Stimulated activated CD4-positive, alpha-beta T cell treated with anti-CD3 and anti-CD28 coated beads, TNF-alpha, amount 100 ng/mL, for 24 hours (primary cell): ENCODE data around the gene TRIM37.
"Not testable (repeated sequence)": the region's sequence is repeated elsewhere in the genome, so short reads cannot be mapped to it uniquely, and the experiment has no call there.

Experiments
- DNase-seq, 3 experiments: peaks; one replicate each; pipeline ENCODE4 v3.0.0-alpha.2; 2020; ENCODE audit warnings: low read depth in 3 of 3

Gene TRIM37, protein sequence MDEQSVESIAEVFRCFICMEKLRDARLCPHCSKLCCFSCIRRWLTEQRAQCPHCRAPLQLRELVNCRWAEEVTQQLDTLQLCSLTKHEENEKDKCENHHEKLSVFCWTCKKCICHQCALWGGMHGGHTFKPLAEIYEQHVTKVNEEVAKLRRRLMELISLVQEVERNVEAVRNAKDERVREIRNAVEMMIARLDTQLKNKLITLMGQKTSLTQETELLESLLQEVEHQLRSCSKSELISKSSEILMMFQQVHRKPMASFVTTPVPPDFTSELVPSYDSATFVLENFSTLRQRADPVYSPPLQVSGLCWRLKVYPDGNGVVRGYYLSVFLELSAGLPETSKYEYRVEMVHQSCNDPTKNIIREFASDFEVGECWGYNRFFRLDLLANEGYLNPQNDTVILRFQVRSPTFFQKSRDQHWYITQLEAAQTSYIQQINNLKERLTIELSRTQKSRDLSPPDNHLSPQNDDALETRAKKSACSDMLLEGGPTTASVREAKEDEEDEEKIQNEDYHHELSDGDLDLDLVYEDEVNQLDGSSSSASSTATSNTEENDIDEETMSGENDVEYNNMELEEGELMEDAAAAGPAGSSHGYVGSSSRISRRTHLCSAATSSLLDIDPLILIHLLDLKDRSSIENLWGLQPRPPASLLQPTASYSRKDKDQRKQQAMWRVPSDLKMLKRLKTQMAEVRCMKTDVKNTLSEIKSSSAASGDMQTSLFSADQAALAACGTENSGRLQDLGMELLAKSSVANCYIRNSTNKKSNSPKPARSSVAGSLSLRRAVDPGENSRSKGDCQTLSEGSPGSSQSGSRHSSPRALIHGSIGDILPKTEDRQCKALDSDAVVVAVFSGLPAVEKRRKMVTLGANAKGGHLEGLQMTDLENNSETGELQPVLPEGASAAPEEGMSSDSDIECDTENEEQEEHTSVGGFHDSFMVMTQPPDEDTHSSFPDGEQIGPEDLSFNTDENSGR

DNA sequence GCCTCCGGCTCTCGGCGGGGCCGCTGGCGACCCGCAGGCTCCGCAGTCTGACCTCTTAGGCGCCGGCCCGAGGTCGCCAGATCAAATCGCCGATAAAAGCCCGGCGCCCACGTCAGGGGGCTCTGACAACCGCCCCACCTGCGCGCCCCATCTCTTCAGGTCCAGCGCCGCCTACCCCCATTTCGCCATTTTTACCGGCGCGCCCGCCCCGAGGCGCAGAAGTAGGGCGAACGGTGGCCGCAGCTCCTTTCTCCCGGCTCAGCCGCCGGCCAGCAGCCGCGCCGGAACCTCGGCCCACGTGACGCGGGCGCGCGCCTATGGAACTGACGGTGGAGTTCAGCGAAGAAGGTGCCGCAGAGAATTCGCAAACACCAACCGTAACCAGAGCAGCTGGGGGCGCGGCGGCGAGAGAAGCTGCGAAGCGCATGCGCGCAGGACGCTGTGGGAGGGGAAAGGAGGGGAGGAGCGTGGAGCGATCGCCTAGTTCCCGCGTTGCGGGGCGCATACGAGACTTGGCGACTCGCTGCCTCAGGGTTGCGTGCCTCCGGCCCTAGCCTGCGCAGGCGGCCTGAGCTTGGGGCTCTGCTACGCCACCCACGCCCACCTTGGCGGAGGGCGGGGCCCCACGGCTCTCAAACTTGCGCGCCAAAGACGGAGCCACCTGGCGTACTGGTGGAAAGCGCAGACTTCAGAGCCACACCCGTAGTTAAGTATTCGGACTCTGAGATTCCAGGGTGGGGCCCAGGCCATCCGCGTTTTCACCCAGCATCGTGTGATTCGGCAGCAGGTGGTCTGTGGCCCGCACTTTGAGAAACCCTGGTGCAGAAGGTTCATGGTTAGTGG lies at the start of gene TRIM37:
Gene TRIM37, minus strand, starts transcription at position 418 of the 843 bp plus-strand sequence. CDS start 419 bp downstream, outside the sequence.
- peak; percentile 97 to 98 (median 98) for DNase-seq

DNA sequence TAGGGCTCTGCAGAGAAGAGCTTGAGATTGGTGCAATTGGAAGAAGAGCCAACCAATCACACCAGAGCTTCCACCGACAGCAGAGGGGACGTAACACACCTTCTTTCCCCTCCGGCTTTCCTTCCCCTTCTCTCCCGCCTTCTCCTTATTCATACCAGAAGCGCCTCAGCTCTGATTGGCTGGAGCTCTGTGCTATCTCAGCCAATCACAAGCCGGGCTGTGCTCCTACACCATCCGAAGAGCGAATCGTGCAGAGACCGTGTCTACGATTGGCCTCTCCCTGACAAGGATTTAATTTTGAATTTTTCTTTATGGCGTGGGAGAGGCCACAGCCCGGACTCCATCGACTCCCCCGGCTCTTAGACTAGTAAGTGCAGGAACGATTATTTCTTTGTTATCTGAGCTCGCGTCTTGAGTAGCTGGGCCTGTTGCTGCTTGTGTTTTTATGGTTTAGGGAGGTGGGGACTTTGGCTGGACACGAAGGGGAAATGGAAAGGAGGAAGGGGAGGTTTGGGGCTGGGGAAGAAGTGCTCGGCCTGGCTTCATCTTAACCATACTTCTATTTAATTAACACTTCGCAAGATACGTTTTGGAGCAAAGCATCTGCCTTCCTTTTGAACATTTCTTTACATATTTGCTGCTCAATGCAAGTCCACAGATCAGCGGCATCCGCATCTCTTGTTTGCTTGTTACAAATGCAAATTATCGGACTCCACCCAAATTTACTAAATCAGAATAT lies 48.9 kb upstream of the TRIM37 start, which contains the start of gene PRR11:
Gene PRR11, plus strand, starts transcription at position 308 of the 739 bp plus-strand sequence. CDS start 14,007 bp downstream, outside the sequence.
- peak; percentile 74 to 87 (median 86) for DNase-seq

DNA sequence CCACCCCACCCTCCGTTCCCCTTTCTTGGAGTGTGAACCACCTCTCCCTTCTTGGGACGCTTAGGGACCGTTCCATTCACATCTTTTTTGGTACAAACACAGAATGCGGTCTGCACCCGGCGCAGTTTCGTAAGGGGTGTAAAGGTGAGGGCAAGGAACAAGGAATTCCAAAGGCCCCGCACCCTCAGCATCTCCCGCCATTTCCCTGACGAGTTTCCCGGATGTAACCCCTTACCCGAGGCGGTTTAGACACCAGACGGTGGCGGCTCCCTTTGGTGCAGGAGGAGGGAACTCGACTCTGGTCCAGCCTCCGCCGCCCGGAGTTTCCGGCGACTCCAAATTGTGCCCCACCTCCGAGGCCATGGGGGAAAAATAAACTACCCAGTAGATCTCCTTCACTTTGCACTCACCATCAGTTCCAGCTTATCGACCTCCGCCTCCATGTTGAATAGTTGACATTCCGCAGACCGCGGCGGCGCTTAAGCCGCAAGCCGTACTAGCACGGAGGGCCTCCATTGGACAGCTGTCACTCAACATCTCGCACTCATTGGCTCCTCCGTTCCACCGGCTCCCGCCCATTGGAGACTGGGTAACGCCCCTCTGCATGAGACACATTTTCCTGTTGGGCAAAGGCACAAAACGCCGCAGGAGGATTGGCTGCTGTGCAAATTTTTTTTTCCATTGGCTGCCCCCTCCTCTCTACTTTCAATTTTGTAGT lies 48.2 kb upstream of the TRIM37 start, which contains the start of gene SKA2:
Gene SKA2, minus strand, starts transcription at position 466 of the 718 bp plus-strand sequence. Its CDS starts 23 bp downstream, at position 443.
- peak; percentile 91 to 97 (median 96) for DNase-seq

DNA sequence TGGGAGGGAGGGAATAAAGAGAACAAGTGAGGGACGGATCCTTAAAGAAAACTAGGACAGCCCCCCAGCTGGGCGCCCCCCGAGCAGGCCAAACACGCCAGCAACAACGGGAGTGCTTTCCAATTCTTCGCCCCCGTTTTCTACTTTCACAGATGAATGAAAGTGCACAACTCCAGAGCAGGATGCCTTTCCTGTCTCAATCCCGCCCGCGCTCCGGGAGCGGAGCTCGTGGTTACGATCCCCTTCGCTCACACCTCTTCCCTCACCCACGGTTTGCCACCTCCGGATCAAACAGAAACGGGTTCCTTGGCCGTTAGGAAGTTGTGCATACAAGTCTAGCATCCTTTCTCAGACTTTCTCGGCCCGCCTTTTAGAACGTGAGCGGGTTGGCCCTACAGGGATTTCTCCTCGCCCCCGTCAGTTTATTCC lies 47.6 kb upstream of the TRIM37 start:
- DNase-seq = peak; percentile 5 to 49 (median 14)

GRCh38 chr17:59152925-59153324 lies 46.2 kb upstream of the TRIM37 start:
- no peak for DNase-seq

DNA sequence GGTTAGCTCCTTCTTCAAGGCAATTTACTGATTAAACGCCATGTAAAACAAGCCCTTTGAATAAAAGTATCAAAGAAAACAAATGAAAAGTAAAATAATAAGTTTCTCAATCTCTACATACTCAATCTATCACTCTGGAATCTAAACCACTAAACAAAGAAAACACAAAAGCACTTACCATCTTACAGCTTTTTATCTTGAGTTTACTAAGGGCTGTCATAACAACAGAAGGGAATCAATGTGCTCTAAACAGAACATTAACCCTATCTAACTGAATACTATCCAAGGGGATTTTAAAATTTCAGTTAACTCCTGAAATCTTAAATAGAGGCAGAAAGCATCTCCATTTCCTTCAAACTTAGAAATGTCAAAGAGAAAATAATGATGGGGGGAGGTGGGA lies 44.9 kb upstream of the TRIM37 start:
- DNase-seq = no peak

DNA sequence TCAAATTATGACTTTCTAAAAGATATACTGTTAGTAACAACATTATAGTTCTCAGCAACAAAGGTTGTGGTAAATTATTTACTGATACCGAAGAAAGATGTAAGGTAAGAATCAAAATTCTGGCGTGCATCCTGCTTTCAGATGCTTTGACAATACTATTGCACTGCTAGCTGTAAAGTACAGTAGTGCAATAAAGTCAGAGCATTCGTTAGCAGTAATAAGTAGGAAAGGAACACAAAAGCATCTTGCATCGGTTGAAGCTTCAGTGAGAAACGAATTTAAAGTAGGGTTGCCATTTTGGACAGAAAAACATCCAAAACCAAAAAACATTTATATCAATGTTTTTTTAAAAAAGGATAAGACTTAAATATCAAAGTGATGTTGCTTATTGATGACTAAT lies 44.3 kb upstream of the TRIM37 start:
- DNase-seq = no peak

- DNase-seq = no peak
Observed at GRCh38 chr17:59149841-59150511, 43.3 kb upstream of the TRIM37 start.

DNA sequence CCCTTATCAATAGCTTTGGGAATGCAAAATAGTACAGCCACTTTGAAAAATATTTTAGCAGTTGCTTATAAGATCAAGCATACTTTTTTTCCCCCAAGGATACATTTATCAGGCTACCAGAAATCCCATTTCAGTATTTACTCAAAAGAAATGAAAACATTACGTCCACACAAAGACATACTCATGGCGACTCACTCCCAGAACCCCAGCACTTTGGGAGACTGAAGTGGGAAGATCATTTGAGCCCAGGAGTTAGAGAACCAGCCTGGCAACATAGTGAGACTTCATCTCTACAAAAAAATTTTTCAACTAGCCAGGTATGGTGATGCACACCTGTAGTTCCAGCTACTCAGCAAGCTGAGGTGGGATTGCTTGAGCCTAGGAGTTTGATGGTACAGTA lies 42.4 kb upstream of the TRIM37 start:
- DNase-seq = no peak

- no peak for DNase-seq
Observed at GRCh38 chr17:59145571-59146096, 39.0 kb upstream of the TRIM37 start.

GRCh38 chr17:59141860-59142259 lies 35.2 kb upstream of the TRIM37 start:
- no peak for DNase-seq

- no peak for DNase-seq
Observed at GRCh38 chr17:59139939-59140338, 33.3 kb upstream of the TRIM37 start.

- not testable (repeated sequence) for DNase-seq
Observed at GRCh38 chr17:59138339-59138738, 31.7 kb upstream of the TRIM37 start.

- no peak for DNase-seq
Observed at GRCh38 chr17:59131131-59131530, 24.5 kb upstream of the TRIM37 start.

- no peak for DNase-seq
Observed at GRCh38 chr17:59129814-59130213, 23.1 kb upstream of the TRIM37 start.

DNA sequence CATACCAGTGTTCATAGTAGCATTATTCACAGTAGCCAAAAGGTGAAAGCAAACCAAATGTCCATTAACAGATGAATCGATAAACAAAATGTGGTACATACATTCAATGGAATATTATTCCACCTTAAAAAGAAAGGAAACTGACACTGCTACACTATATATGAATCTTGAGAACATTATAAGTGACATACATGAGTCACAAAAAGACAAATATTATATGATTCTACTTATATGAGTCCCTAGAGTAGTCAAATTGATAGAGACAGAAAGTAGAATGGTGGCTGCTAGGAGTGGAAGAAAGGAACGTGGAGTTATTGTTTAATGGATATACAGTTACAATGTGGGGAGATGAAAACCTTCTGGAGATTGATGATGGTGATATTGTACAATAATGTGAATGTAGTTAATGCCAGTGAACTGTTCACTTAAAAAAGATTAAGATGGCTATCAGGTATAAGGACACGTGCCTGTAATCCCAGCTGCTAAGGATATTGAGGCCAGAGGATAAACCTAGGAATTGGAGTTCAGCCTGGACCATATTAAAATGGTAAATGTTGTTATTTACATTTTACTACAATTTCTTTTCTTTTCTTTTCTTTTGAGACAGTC lies 20.2 kb upstream of the TRIM37 start:
- no peak for DNase-seq

DNA sequence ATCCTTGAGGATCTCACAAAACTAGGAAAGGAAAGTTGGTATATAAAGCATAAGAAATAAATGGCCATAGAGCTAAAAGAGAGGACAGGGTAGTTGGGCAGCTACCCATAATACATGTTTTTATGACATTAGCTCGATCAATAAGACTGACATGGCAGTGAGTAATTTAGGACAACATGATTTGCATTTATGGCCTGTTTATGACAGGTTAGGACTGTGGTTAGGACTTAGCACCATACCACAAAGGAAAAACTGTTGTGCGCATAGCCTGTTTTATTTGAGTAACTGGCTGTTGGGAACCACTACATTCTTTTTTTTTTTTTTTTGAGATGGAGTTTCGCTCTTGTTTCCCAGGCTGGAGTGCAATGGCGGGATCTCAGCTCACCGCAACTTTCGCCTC lies 18.0 kb upstream of the TRIM37 start:
- DNase-seq = no peak

GRCh38 chr17:59121901-59122480 lies 15.3 kb upstream of the TRIM37 start:
- DNase-seq = no peak
